GM12878 (cell line): Measurements from ENCODE around the gene EPB41L4A. TPM values are rescaled to one million over a fixed set of nuclear protein-coding genes. Genes with fewer than 3 reads are reported as not detected.

ENCODE experiments used
- CREB1 ChIP-seq: IDR thresholded peaks from 2 replicates; pipeline ENCODE4 v1.6.1; 2012; ENCODE audit warnings: low read depth, mild to moderate bottlenecking, inconsistent platforms
- GATAD2B ChIP-seq: fragments of 450-650 bp; conservative IDR thresholded peaks from 2 replicates; pipeline ENCODE4 v1.6.1; 2017; ENCODE audit warnings: low read depth, mild to moderate bottlenecking, moderate library complexity
- HDGF ChIP-seq: fragments of 450-650 bp; IDR thresholded peaks from 2 replicates; pipeline ENCODE4 v1.6.1; 2016; ENCODE audit warnings: antibody characterized with exemption
- NR2C2 ChIP-seq: IDR thresholded peaks from 2 replicates; pipeline ENCODE4 v1.6.1; 2011; ENCODE audit warnings: borderline replicate concordance, low read depth; ENCODE audit not compliant: control insufficient read depth, insufficient read length
- RAD21 ChIP-seq: IDR thresholded peaks from 2 replicates; pipeline ENCODE4 v1.6.1; 2011; ENCODE audit warnings: mild to moderate bottlenecking, low read depth, low read length, moderate library complexity; ENCODE audit not compliant: insufficient read depth
- SMARCA5 ChIP-seq: fragments of 450-650 bp; IDR thresholded peaks from 2 replicates; pipeline ENCODE4 v1.6.1; 2017; ENCODE audit warnings: mild to moderate bottlenecking
- SMC3 ChIP-seq: IDR thresholded peaks from 2 replicates; pipeline ENCODE4 v1.6.1; 2011; ENCODE audit warnings: low read length, improper control_type of control experiment, borderline replicate concordance
- YY1 ChIP-seq: IDR thresholded peaks from 2 replicates; pipeline ENCODE4 v1.6.1; 2011; ENCODE audit warnings: low read depth, mild to moderate bottlenecking, low read length
- ZBED1 ChIP-seq: IDR thresholded peaks from 2 replicates; pipeline ENCODE4 v1.6.1; 2016; ENCODE audit warnings: borderline replicate concordance
- polyA plus RNA-seq, 11 experiments: library from polyadenylated mRNA; depleted of rRNA in 4 of 11; unstranded in 6 of 11; stranded (reverse) in 5 of 11; fragments of >200 nt; fragmentation: Nextera tagmentation in 4 of 11; fragmentation: Illumina TruSeq in 1 of 11; extraction: Ambion mirVana in 4 of 11; extraction: Trizol in 1 of 11; gene quantifications; 1 replicate in 1 of 11; 2 replicates in 10 of 11; pipeline versions ENCODE4 v1.2.1 to v1.2.3, GENCODE V29; 2011 to 2016; ENCODE audit warnings: inconsistent platforms in 2 of 11, missing spikeins in 2 of 11, low read depth in 1 of 11
- total RNA-seq, 4 experiments: library from RNA; depleted of rRNA in 3 of 4; stranded (reverse); fragments of >200 nt in 3 of 4; fragmentation: Illumina TruSeq in 1 of 4; extraction: Trizol in 1 of 4; gene quantifications; 2 replicates each; pipeline versions ENCODE4 v1.2.1 to v1.2.3, GENCODE V29; 2013 to 2021
- TF ChIP-seq, protein P1 (sequence below): IDR thresholded peaks from 2 replicates; pipeline ENCODE4 v1.6.1; 2011; ENCODE audit warnings: low read depth, low read length, improper control_type of control experiment, borderline replicate concordance
- TF ChIP-seq, protein P2 (sequence below): fragments of 150-350 bp; IDR thresholded peaks from 2 replicates; pipeline ENCODE4 v1.6.1; 2014; ENCODE audit warnings: mild to moderate bottlenecking, low read depth, low read length
- TF ChIP-seq, protein P3 (sequence below): IDR thresholded peaks from 2 replicates; pipeline ENCODE4 v1.6.1; 2012; ENCODE audit warnings: improper control_type of control experiment, low read depth, low read length; ENCODE audit not compliant: insufficient replicate concordance
- TF ChIP-seq, protein P4 (sequence below): fragments of 450-650 bp; IDR thresholded peaks from 2 replicates; pipeline ENCODE4 v1.6.1; 2017; ENCODE audit warnings: mild to moderate bottlenecking, moderate library complexity

EPB41L4A gene
- total and polyA plus RNA-seq, 10 of the 15 experiments (the other 5 are each of a cell fraction or from before 2014, with no cell fraction given), result 0.10 to 0.67 (median 0.30) TPM

DNA sequence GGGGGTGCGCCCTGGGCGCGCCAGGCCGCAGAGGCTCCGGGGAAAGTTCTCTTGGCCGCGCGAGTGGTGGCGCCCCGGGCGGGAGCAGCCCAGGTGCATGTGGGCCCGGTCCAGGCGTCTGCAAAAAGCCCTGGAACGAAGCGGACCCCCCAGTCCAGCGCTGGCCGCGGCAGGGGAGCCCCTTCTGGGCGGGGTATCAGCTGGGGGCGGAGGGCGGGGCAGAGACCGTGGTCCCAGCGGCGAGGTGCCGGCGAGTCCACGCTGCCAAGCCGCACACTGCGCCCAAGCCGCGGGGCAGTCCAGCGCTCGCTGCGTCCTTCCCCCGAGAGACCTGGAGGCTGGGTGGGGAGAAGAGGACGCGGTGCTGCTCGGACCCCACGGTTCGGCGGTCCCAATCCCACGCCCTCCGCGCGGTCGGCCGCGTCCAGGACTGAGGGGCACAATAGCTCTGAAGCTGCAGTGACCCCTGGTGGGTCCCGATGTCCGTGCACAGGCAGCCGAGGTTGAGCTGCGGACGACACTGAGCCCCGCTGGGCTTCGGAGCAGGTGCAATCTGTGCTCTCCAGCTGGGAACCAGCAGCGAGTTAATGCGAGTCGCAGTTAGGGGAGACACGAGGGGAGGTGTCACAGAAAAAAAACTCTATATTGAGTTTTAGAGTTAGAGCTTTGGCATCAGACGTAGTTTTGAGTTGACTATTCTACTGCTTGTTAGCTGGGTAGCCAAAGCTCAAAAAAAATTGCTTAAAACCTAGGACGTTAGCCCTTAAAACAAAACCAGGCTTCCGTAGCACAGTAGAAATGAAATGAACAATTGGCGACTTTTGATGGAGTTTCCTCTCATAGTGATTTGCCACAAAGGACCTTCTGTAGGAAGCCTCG is 1.1 kb upstream of the EPB41L4A start (continued):
- TF ChIP-seq, protein P1, sequence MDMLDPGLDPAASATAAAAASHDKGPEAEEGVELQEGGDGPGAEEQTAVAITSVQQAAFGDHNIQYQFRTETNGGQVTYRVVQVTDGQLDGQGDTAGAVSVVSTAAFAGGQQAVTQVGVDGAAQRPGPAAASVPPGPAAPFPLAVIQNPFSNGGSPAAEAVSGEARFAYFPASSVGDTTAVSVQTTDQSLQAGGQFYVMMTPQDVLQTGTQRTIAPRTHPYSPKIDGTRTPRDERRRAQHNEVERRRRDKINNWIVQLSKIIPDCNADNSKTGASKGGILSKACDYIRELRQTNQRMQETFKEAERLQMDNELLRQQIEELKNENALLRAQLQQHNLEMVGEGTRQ, result no peak
- TF ChIP-seq ZBED1 (no peak), NR2C2 (no peak), HDGF (no peak), RAD21 (peak; percentile 82), GATAD2B (no peak), CREB1 (no peak), YY1 (peak; percentile 56; the same call in 1 of the 2 replicates), SMARCA5 (peak; percentile 79; the same call in 1 of the 2 replicates), SMC3 (peak; percentile 77)
- TF ChIP-seq, protein P2, sequence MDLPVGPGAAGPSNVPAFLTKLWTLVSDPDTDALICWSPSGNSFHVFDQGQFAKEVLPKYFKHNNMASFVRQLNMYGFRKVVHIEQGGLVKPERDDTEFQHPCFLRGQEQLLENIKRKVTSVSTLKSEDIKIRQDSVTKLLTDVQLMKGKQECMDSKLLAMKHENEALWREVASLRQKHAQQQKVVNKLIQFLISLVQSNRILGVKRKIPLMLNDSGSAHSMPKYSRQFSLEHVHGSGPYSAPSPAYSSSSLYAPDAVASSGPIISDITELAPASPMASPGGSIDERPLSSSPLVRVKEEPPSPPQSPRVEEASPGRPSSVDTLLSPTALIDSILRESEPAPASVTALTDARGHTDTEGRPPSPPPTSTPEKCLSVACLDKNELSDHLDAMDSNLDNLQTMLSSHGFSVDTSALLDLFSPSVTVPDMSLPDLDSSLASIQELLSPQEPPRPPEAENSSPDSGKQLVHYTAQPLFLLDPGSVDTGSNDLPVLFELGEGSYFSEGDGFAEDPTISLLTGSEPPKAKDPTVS, result no peak
- TF ChIP-seq, protein P3, sequence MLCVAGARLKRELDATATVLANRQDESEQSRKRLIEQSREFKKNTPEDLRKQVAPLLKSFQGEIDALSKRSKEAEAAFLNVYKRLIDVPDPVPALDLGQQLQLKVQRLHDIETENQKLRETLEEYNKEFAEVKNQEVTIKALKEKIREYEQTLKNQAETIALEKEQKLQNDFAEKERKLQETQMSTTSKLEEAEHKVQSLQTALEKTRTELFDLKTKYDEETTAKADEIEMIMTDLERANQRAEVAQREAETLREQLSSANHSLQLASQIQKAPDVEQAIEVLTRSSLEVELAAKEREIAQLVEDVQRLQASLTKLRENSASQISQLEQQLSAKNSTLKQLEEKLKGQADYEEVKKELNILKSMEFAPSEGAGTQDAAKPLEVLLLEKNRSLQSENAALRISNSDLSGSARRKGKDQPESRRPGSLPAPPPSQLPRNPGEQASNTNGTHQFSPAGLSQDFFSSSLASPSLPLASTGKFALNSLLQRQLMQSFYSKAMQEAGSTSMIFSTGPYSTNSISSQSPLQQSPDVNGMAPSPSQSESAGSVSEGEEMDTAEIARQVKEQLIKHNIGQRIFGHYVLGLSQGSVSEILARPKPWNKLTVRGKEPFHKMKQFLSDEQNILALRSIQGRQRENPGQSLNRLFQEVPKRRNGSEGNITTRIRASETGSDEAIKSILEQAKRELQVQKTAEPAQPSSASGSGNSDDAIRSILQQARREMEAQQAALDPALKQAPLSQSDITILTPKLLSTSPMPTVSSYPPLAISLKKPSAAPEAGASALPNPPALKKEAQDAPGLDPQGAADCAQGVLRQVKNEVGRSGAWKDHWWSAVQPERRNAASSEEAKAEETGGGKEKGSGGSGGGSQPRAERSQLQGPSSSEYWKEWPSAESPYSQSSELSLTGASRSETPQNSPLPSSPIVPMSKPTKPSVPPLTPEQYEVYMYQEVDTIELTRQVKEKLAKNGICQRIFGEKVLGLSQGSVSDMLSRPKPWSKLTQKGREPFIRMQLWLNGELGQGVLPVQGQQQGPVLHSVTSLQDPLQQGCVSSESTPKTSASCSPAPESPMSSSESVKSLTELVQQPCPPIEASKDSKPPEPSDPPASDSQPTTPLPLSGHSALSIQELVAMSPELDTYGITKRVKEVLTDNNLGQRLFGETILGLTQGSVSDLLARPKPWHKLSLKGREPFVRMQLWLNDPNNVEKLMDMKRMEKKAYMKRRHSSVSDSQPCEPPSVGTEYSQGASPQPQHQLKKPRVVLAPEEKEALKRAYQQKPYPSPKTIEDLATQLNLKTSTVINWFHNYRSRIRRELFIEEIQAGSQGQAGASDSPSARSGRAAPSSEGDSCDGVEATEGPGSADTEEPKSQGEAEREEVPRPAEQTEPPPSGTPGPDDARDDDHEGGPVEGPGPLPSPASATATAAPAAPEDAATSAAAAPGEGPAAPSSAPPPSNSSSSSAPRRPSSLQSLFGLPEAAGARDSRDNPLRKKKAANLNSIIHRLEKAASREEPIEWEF, result no peak
- TF ChIP-seq, protein P4, sequence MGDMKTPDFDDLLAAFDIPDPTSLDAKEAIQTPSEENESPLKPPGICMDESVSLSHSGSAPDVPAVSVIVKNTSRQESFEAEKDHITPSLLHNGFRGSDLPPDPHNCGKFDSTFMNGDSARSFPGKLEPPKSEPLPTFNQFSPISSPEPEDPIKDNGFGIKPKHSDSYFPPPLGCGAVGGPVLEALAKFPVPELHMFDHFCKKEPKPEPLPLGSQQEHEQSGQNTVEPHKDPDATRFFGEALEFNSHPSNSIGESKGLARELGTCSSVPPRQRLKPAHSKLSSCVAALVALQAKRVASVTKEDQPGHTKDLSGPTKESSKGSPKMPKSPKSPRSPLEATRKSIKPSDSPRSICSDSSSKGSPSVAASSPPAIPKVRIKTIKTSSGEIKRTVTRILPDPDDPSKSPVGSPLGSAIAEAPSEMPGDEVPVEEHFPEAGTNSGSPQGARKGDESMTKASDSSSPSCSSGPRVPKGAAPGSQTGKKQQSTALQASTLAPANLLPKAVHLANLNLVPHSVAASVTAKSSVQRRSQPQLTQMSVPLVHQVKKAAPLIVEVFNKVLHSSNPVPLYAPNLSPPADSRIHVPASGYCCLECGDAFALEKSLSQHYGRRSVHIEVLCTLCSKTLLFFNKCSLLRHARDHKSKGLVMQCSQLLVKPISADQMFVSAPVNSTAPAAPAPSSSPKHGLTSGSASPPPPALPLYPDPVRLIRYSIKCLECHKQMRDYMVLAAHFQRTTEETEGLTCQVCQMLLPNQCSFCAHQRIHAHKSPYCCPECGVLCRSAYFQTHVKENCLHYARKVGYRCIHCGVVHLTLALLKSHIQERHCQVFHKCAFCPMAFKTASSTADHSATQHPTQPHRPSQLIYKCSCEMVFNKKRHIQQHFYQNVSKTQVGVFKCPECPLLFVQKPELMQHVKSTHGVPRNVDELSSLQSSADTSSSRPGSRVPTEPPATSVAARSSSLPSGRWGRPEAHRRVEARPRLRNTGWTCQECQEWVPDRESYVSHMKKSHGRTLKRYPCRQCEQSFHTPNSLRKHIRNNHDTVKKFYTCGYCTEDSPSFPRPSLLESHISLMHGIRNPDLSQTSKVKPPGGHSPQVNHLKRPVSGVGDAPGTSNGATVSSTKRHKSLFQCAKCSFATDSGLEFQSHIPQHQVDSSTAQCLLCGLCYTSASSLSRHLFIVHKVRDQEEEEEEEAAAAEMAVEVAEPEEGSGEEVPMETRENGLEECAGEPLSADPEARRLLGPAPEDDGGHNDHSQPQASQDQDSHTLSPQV, result no peak
